Activated naive CD4-positive, alpha-beta T cell treated with Interleukin-2 at 50 U/mL for 16 hours (primary cell): ENCODE measurements around the gene BCAM.
"Not testable (repeated sequence)": the region's sequence is repeated elsewhere in the genome, so short reads cannot be mapped to it uniquely, and the experiment has no call there.

Experiments
- DNase-seq: peaks from one replicate; pipeline ENCODE4 v3.0.0-alpha.2; 2020

BCAM gene

GRCh38 chr19:44855606-44856005 is 46.7 kb downstream of the BCAM start:
- DNase-seq = no peak

GRCh38 chr19:44856421-44857083 is 47.6 kb downstream of the BCAM start:
- DNase-seq = no peak

- no peak for DNase-seq
These were observed 48.9 kb downstream of the BCAM start for GRCh38 chr19:44857837-44858236.

- DNase-seq = not testable (repeated sequence)
These were observed 52.7 kb downstream of the BCAM start for GRCh38 chr19:44861576-44861975.

- DNase-seq = no peak
These were observed 55.1 kb downstream of the BCAM start for GRCh38 chr19:44863990-44864389.

- no peak for DNase-seq
These were observed 56.4 kb downstream of the BCAM start for GRCh38 chr19:44865196-44865767.

GRCh38 chr19:44866664-44867063 is 57.8 kb downstream of the BCAM start:
- DNase-seq = no peak

GRCh38 chr19:44867578-44867977 is 58.7 kb downstream of the BCAM start:
- DNase-seq = no peak

GRCh38 chr19:44869733-44870470 is 61.0 kb downstream of the BCAM start:
- DNase-seq = no peak
